Measurements from ENCODE around the gene NHSL2. TPM values are rescaled to one million over a fixed set of nuclear protein-coding genes. Genes with fewer than 3 reads are reported as not detected.

NHSL2 gene
- total RNA-seq, 1 donor from 2014 or later = 3.8 TPM

- TF ChIP-seq CTCF (IDR thresholded peaks at IDR 0.05; ENCODE audit: borderline replicate concordance) = no peak
- Histone ChIP-seq H3K4me3 (no peak overlapping the region), H3K27ac (replicated peaks) (no peak overlapping the region), H3K27me3 (ENCODE audit: low read depth) (no peaks in the 10 kb centered on the region), H3K36me3 (no peaks in the 10 kb centered on the region), H3K9me3 (replicated peaks) (no peaks in the 10 kb centered on the region), H3K4me1 (peaks cover 10% of the 10 kb centered on the region)
- no peak for DNase-seq
- intact Hi-C loops (cut with micrococcal nuclease) = no loop called here
These were observed 163.0 kb downstream of the NHSL2 start for GRCh38 chrX:72073633-72074032.

DNA sequence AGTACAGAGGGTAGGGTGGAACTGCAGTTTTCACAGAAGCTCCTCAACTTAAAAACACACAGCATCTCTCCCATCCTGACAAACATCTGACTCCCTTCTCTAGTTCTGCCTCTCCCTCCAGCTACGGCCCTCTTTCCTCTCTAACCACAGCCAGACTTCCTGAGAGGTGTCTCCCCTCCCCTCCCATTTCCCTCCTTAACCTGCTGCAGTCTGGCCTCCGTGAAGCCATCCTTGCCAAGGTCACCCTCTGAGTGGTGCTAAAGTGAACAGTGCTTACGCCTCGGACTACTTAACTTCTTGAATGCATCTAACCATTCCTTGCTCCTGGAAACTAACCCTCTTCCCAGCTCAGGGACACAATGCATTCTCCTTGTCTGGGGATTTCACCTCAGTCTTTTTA is 167.8 kb downstream of the NHSL2 start:
- no peak for DNase-seq
- TF ChIP-seq CTCF (IDR thresholded peaks at IDR 0.05; ENCODE audit: borderline replicate concordance) = no peak
- Histone ChIP-seq H3K4me3 (no peak overlapping the region), H3K27me3 (ENCODE audit: low read depth) (no peaks in the 10 kb centered on the region), H3K4me1 (peaks cover 24% of the 10 kb centered on the region), H3K36me3 (no peaks in the 10 kb centered on the region), H3K27ac (replicated peaks) (peak overlapping the region; percentile 81), H3K9me3 (replicated peaks) (no peaks in the 10 kb centered on the region)
- intact Hi-C loops (cut with micrococcal nuclease) = no loop called here

GRCh38 chrX:72079607-72080006 is 169.0 kb downstream of the NHSL2 start:
- intact Hi-C loops (cut with micrococcal nuclease) = no loop called here
- DNase-seq = peak; percentile 32
- Histone ChIP-seq H3K4me3 (peak overlapping the region; percentile 58), H3K36me3 (no peaks in the 10 kb centered on the region), H3K27me3 (ENCODE audit: low read depth) (no peaks in the 10 kb centered on the region), H3K9me3 (replicated peaks) (no peaks in the 10 kb centered on the region), H3K27ac (replicated peaks) (peak overlapping the region; percentile 81), H3K4me1 (peaks cover 24% of the 10 kb centered on the region)
- no peak for TF ChIP-seq CTCF (IDR thresholded peaks at IDR 0.05; ENCODE audit: borderline replicate concordance)

DNA sequence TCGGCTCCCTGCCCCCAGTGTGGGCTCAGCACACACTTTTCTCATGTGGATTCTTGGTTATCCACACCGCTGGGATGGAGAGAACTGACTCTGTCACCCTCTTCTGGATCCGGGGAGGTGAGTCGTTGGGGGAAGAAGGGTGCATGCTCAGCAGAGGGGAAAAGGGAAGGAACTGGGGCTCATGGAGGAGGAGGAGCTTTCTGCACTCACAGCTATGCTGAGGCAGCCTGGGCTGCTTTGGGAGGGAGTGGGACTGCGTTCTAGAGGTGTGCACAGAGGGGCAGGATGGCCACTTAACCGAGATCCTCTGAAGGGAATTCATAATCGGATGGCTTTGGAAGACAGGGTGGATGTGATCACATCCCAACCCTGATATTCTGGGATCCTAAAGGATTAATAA is 169.5 kb downstream of the NHSL2 start:
- H3K4me3 ChIP-seq = peak overlapping the region; percentile 58
- peak overlapping the region; percentile 81 for H3K27ac ChIP-seq (replicated peaks)
- DNase-seq = no peak
- intact Hi-C loops (cut with micrococcal nuclease) = no loop called here
- H3K4me1 ChIP-seq = peaks cover 24% of the 10 kb centered on the region
- TF ChIP-seq CTCF (IDR thresholded peaks at IDR 0.05; ENCODE audit: borderline replicate concordance) = no peak
- H3K27me3 ChIP-seq (ENCODE audit: low read depth) = no peaks in the 10 kb centered on the region
- H3K36me3 ChIP-seq = no peaks in the 10 kb centered on the region
- no peaks in the 10 kb centered on the region for H3K9me3 ChIP-seq (replicated peaks)

DNA sequence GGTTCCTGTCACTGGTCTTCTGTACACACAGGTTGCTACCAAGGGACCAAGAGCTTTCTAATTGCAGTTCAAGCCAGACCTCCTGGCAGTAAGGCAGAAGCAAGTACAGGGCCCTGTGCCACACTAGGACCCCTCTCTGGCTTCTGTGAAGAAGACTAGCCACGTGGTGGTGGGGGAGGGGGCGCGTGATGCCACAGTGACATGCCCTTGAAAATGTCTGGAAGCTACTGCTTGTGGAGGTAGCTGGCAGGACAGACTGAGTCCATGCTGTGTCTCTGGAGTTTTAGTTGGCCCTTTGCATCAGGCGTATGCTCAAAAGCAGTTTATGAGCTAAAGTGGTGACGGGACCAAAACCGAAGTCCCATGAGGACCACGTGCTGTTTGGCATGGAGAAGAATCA is 170.2 kb downstream of the NHSL2 start:
- Histone ChIP-seq H3K27ac (replicated peaks) (peak overlapping the region; percentile 81), H3K9me3 (replicated peaks) (no peaks in the 10 kb centered on the region), H3K27me3 (ENCODE audit: low read depth) (no peaks in the 10 kb centered on the region)

More for the DNA sequence above, 170.2 kb downstream of the NHSL2 start:
- no peak for DNase-seq
- H3K4me3 ChIP-seq = peak overlapping the region; percentile 58
- no peaks in the 10 kb centered on the region for H3K36me3 ChIP-seq
- intact Hi-C loops (cut with micrococcal nuclease) = no loop called here
- H3K4me1 ChIP-seq = peaks cover 24% of the 10 kb centered on the region
- no peak for TF ChIP-seq CTCF (IDR thresholded peaks at IDR 0.05; ENCODE audit: borderline replicate concordance)

Data from left ventricle myocardium inferior (tissue), 1 donor.